Metanephros (tissue), 2 donors: ENCODE results near the gene OR2T35. TPM values are rescaled to one million over a fixed set of nuclear protein-coding genes. Genes with fewer than 3 reads are reported as not detected.

Experiments used
- small RNA-seq: library from RNA; depleted of rRNA; stranded (forward); fragments of <200 nt; gene quantifications from one replicate; pipeline ENCODE3, GENCODE V24; 2014; ENCODE audit warnings: low replicate concordance
- total RNA-seq: library from RNA; depleted of rRNA; stranded (reverse); fragments of >200 nt; gene quantifications from one replicate; pipeline ENCODE4 v1.2.3, GENCODE V29; 2014

Gene OR2T35
- total RNA-seq = not detected

GRCh38 chr1:248645178-248645577, at the start of gene OR2T35:
Gene OR2T35, minus strand, starts transcription at chr1:248645278. Its CDS starts 6,020 bp downstream, at chr1:248639258.

GRCh38 chr1:248655354-248655753, 10.3 kb upstream of the OR2T35 start, which contains the start of gene OR2T27:
Gene OR2T27, minus strand, starts transcription at chr1:248655528. Its CDS starts 4,644 bp downstream, at chr1:248650884.

GRCh38 chr1:248634991-248635390, 10.1 kb downstream of the OR2T35 start, which contains the start of gene OR2T11:
Gene OR2T11, minus strand, starts transcription at chr1:248635091. Its CDS starts 7,963 bp downstream, at chr1:248627128.

GRCh38 chr1:248597589-248597988, 47.5 kb downstream of the OR2T35 start, which contains the start of gene OR2T10:
Gene OR2T10, minus strand, starts transcription at chr1:248597700. Its CDS starts 3,932 bp downstream, at chr1:248593768.

Small RNAs within 50 kb of the gene (small RNA-seq; reads per million reads assigned to genes)
- gene RF00019 = not detected

Other genes with a start within 250 kb of the OR2T35 start
- not detected for gene OR2T1, start 242.2 kb downstream of the OR2T35 start, total RNA-seq
- gene OR2T2, start 199.6 kb downstream of the OR2T35 start, total RNA-seq = 0.06 TPM
- not detected for gene OR2T3, start 171.9 kb downstream of the OR2T35 start, total RNA-seq
- 0.06 TPM for gene OR2T5, start 156.7 kb downstream of the OR2T35 start, total RNA-seq
- gene OR2G6, start 137.2 kb downstream of the OR2T35 start, total RNA-seq = not detected
- gene OR2T29, start 82.5 kb downstream of the OR2T35 start, total RNA-seq = not detected
- gene OR2T34, start 70.5 kb downstream of the OR2T35 start, total RNA-seq = not detected
- not detected for gene OR2T10, start 47.6 kb downstream of the OR2T35 start, total RNA-seq
- gene OR2T11, start 10.2 kb downstream of the OR2T35 start, total RNA-seq = 0.06 TPM
- gene OR2T27, start 10.2 kb upstream of the OR2T35 start, total RNA-seq = not detected
- gene OR14I1, start 57.5 kb upstream of the OR2T35 start, total RNA-seq = not detected
- gene LYPD8, start 110.5 kb upstream of the OR2T35 start, total RNA-seq = not detected
- gene SH3BP5L, start 180.6 kb upstream of the OR2T35 start, total RNA-seq = 22.6 TPM
- gene ZNF672, start 192.9 kb upstream of the OR2T35 start, total RNA-seq = 35.4 TPM
- 37.7 TPM for gene ZNF692, start 213.8 kb upstream of the OR2T35 start, total RNA-seq